ENCODE measurements around the gene P3H4. TPM values are rescaled to one million over a fixed set of nuclear protein-coding genes. Genes with fewer than 3 reads are reported as not detected.

The P3H4 gene
- total RNA-seq, 2 donors from 2014 or later = 12.0 to 13.8 TPM

- intact Hi-C loops (cut with DNase I) = no loop called here
- DNase-seq = no peak
- ATAC-seq = no peak
Observed at GRCh38 chr17:41823580-41823979, 11.8 kb upstream of the P3H4 start.

DNA sequence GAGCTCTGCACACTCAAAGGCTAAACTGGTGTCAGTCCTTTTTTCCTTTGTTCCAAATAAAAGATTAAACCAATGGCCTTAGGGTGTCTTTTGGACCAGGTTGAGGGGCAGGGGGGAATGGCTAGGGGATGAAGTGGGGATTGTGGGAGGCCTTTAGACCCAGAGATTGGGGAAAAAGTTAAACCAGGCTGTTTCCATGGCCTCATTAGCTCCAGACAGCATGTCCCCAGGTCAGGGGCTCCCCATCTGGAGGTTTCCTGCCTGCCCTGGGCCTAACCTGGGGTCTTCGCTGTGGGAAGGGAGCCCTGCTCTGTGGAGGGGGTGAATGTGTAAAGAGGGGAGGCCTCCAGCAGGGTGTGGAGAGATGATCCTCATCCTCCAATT, 11.4 kb upstream of the P3H4 start:
- ATAC-seq = no peak
- intact Hi-C loops (cut with DNase I) = no loop called here
- DNase-seq = no peak

DNA sequence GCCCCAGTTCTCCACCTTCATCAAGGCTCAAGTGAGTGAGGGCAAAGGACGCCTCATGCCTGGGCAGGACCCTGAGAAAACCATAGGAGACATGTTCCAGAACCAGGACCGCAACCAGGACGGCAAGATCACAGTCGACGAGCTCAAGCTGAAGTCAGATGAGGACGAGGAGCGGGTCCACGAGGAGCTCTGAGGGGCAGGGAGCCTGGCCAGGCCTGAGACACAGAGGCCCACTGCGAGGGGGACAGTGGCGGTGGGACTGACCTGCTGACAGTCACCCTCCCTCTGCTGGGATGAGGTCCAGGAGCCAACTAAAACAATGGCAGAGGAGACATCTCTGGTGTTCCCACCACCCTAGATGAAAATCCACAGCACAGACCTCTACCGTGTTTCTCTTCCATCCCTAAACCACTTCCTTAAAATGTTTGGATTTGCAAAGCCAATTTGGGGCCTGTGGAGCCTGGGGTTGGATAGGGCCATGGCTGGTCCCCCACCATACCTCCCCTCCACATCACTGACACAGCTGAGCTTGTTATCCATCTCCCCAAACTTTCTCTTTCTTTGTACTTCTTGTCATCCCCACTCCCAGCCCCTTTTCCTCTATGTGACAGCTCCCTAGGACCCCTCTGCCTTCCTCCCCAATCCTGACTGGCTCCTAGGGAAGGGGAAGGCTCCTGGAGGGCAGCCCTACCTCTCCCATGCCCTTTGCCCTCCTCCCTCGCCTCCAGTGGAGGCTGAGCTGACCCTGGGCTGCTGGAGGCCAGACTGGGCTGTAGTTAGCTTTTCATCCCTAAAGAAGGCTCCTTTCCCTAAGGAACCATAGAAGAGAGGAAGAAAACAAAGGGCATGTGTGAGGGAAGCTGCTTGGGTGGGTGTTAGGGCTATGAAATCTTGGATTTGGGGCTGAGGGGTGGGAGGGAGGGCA, 10.7 kb upstream of the P3H4 start:
- DNase-seq = no peak

DNA sequence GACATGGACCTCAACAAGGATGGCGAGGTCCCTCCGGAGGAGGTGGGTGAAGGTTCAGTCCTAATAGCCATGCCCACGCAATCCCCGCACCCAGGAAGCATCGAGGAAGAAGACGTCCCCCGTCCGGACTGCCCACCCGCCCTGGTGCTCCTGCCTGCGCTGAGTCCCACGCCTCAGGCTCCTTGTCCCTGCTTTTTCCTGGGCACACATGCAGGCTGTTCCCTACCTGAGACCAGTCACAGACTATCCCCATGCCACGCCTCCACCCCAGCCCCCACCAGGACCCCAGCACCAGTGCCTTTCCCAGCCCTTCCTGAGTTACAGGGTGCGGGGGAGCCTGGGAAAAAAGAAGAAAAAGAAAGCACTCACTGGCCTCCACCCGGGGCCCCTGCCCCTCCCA, 10.0 kb upstream of the P3H4 start:
- intact Hi-C loops (cut with DNase I) = no loop called here
- no peak for ATAC-seq
- DNase-seq = no peak

More for the DNA sequence above, 10.7 kb upstream of the P3H4 start:
- intact Hi-C loops (cut with DNase I) = no loop called here
- no peak for ATAC-seq

GRCh38 chr17:41818024-41818423, 6.3 kb upstream of the P3H4 start:
- intact Hi-C loops (cut with DNase I) = no loop called here
- ATAC-seq (no peak), DNase-seq (no peak)

- DNase-seq (no peak), ATAC-seq (no peak)
- intact Hi-C loops (cut with DNase I) = no loop called here
Observed at GRCh38 chr17:41816637-41817320, 5.0 kb upstream of the P3H4 start.

- DNase-seq (no peak), ATAC-seq (no peak)
- intact Hi-C loops (cut with DNase I) = no loop called here
Observed at GRCh38 chr17:41814195-41814594, 2.4 kb upstream of the P3H4 start.

DNA sequence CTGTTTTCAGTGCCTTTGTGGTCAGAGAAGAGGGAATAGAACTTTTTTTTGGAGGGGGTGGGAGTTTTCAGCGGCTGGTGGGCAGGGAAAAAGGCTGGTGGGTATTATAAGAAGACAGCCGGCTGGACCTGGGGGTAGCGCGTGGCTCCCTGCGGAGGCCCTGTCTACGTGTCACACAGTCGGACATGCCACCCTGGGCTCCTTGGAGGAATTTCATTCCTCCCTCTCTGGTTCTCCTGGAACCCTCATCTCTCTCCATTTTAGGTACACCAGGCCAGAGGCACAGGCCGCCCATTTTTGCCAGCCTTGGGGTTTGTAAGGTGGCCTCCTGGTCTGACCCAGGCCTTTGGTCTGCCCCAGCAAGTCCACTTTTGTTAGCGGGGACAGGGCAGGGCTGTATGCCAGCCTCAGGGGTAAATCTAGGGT, 2.0 kb upstream of the P3H4 start:
- no peak for DNase-seq
- ATAC-seq = no peak
- intact Hi-C loops (cut with DNase I) = no loop called here

GRCh38 chr17:41813152-41813680, 1.5 kb upstream of the P3H4 start:
- intact Hi-C loops (cut with DNase I) = no loop called here
- no peak for DNase-seq
- no peak for ATAC-seq

DNA sequence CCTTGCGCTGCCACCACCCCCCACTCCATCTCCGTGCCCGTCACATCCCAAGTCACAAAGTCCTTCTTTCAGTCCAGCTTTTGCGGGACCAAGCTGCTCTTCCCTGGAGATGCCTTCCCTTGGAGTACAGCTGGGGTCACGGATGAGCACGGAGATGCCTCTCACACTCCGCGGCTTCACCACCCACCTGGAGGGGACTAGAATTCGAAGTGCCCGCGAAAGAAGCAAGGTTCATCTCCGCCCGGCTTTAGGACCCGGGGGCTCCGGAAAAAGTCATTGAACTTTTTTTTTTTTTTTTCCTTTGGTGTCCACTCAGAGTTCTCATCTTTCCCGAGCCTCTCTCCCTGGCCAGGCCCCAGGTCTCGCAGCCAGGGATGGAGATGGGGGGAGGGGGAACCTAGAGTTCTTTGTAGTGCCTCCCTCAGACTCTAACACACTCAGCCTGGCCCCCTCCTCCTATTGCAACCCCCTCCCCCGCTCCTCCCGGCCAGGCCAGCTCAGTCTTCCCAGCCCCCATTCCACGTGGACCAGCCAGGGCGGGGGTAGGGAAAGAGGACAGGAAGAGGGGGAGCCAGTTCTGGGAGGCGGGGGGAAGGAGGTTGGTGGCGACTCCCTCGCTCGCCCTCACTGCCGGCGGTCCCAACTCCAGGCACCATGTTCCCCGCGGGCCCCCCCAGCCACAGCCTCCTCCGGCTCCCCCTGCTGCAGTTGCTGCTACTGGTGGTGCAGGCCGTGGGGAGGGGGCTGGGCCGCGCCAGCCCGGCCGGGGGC, 817 bp upstream of the P3H4 start, which contains the start of gene FKBP10:
Gene FKBP10, plus strand, starts transcription at position 624 of the 771 bp plus-strand sequence. Its CDS starts 31 bp downstream, at position 655.
- intact Hi-C loops (cut with DNase I) = no loop called here
- ATAC-seq = peak; percentile 66 to 69
- DNase-seq = peak; percentile 83

GRCh38 chr17:41810659-41811548, 845 bp downstream of the P3H4 start:
- no peak for DNase-seq
- peak in 1 of 2 donors; percentile 1 for ATAC-seq
- intact Hi-C loops (cut with DNase I) = no loop called here

- intact Hi-C loops (cut with DNase I) = no loop called here
- ATAC-seq = no peak
- no peak for DNase-seq
Observed at GRCh38 chr17:41806685-41807445, 4.9 kb downstream of the P3H4 start.

- DNase-seq = no peak
- no peak for ATAC-seq
- intact Hi-C loops (cut with DNase I) = loop anchor here in 1 of 2 donors (5.0 kb wide), 1 partner anchor 66 kb away; no protein-coding TSS in a partner anchor
Observed at GRCh38 chr17:41803049-41804020, 8.4 kb downstream of the P3H4 start.

DNA sequence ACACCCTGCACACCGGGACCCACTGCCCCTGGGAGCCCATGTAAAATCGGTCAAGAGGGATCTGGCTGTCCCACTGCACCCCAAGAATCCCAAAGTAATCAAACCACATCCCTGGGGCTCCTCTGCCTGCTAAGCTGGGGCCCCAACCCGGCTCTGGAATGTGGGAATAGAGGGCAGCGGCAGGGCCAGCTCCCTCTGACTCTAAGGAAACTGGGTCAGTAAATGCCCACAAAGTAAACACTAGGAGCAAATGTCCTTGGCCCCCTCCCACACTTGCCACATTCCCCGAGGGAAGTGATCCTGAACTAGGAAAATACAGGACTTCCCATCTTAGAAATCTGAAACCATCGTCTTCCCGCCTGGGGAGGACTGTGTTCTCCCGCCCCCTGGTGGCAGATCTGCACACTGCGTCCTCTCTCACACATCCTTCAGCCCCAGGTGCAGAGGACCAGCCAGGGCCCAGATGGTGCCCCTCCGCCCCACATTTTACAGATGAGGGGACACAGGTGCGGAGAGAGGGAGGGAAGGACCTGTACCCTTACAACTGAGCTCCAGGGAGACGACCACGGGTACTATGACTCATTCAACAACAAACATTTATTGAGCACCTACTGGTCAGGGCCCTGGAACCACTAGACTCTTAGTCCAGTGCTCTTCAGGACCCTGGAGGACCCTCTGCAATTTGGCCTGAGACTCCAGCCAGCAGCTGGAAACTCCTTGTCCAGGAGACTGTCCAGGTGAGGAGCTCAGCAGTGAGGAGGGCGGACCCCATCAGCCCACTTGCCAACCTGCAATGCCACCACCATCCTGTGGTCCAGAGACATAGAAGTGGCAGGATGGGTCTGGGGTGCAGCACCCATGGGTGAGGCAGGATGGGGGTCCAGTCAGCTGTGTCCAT, 10.1 kb downstream of the P3H4 start:
- intact Hi-C loops (cut with DNase I) = loop anchor here (1.0 to 5.0 kb wide), 2 partner anchors 63 to 64 kb away; no protein-coding TSS in a partner anchor
- ATAC-seq = peak; percentile 82 to 85

More for the DNA sequence above, 10.1 kb downstream of the P3H4 start:
- DNase-seq = peak; percentile 83

All from left cardiac atrium (tissue), 4 donors.